22Rv1 (cell line): ENCODE results near the gene CCS.

ENCODE experiments used
- ZFX ChIP-seq: fragments of 450-650 bp; IDR thresholded peaks from 2 replicates; pipeline ENCODE4 v1.6.1; 2017; ENCODE audit warnings: antibody characterized with exemption, borderline replicate concordance
- TF ChIP-seq, protein P1 (sequence below): fragments of 450-650 bp; IDR thresholded peaks from 2 replicates; pipeline ENCODE4 v1.5.1; 2017; ENCODE audit warnings: mild to moderate bottlenecking

DNA sequence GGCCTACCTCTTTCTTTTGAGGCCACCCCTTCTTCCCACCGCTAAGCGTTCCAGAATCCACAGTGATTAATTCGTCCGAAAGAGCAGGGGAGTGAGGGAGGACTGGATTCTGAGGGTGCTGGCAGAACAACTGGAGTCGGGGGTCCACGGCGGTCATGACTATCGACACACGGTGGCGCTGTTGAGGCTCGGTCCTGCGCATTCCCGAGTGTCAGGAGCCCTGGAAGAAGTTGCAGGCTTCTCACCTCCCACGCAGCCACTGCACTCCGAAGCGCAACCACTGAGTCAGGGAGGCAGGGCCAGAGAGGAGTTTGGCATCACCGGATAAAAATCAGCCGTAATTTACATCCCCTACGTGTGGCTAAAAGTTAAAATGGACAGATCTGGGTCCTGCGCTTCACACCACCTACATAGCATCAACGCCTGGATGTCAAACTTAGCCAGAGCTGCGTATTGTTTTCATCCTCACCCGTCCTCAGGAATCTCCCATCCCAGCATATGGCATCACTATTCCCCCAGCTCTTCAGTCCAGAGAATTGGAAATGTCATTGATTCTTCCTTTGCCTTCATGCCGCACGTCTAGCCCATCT is 13.9 kb upstream of the CCS start:
- TF ChIP-seq, protein P1, sequence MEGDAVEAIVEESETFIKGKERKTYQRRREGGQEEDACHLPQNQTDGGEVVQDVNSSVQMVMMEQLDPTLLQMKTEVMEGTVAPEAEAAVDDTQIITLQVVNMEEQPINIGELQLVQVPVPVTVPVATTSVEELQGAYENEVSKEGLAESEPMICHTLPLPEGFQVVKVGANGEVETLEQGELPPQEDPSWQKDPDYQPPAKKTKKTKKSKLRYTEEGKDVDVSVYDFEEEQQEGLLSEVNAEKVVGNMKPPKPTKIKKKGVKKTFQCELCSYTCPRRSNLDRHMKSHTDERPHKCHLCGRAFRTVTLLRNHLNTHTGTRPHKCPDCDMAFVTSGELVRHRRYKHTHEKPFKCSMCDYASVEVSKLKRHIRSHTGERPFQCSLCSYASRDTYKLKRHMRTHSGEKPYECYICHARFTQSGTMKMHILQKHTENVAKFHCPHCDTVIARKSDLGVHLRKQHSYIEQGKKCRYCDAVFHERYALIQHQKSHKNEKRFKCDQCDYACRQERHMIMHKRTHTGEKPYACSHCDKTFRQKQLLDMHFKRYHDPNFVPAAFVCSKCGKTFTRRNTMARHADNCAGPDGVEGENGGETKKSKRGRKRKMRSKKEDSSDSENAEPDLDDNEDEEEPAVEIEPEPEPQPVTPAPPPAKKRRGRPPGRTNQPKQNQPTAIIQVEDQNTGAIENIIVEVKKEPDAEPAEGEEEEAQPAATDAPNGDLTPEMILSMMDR = peak; percentile 85
- TF ChIP-seq ZFX = no peak
